Stimulated activated CD4-positive, alpha-beta T cell treated with anti-CD3 and anti-CD28 coated beads, Interleukin-2, amount 100 ng/mL, for 4 hours (primary cell): ENCODE data around the gene CHTOP.

Source experiments
- DNase-seq: peaks from one replicate; pipeline ENCODE4 v3.0.0-alpha.2; 2020; ENCODE audit warnings: low read depth

Gene CHTOP

DNA sequence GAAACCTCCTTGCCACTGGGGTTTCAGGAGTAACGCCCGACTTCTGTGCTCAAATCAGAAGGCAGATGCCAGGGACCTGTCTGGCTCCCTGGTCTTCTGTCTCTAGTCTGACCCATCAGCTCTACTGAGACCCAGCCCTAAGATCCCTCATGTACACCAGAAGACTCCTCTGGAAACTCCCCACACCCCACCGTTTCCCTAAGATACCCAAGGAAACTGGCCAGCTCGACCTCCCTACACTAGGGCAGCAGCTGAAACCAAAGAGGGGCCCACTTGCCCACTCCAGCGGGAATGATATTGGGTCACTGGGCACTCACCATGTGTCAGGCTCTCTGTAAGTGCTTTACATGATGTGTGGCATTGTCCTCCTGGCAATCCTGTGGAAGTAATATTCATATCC is 20.5 kb upstream of the CHTOP start:
- no peak for DNase-seq

DNA sequence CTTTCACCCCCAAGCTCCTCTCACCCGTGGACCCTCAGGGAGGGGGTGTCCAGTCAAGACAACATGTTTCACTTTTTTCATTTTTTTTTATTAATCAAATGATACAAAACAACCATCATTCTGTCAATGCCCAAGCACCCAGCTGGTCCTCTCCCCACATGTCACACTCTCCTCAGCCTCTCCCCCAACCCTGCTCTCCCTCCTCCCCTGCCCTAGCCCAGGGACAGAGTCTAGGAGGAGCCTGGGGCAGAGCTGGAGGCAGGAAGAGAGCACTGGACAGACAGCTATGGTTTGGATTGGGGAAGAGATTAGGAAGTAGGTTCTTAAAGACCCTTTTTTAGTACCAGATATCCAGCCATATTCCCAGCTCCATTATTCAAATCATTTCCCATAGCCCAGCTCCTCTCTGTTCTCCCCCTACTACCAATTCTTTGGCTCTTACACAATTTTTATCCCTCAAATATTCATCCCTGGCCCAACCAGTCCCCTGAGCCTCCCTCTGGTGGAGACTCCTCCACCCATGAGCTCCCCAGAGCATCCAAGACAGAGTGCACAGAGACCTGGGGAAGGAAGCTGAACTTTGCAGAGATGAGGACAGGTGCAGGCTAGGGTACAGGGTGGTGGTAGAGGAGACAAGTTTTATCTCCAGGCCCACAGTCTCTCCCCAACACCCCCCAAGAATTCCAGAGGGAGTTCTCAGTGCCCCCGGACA is 19.5 kb upstream of the CHTOP start:
- no peak for DNase-seq

DNA sequence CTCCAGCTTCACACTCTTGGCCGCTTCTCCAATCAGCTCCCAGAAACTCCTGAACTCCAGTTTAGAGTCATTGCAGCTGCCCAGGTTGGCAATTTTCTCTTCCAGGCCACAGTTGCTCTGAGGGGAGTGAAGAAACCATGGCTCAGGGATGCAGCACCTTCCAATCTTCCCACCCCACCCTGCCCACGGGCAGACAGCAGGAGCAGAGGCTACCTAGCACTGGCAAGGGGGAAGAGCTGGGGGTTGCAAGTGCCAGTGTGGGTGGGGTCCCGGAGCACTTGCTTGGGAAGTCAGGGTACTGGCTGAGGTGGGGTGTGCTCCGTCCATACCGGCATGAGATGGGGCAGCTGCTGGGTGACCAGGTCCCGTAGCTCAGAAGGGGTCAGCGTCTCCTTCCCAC is 19.0 kb upstream of the CHTOP start:
- DNase-seq: no peak

DNA sequence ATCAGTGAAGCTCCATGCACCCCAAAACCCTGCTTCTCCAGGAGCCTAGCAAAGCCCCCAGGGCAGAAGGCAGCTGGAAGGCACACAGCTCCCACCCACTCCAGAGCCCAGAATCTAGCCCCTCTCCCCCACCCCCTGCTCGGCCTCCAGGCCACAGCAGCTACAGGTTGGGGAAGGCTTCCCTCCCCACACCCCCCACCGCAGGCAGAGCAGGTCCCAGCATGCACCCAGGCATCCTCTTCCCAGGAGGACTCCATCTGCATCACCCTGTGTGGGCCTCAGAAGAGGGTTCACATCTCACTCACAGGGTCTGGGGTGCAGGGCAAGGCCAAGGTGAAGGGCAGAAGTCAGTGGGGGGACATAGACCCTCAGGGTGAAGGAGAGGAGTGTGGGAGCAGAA is 18.5 kb upstream of the CHTOP start:
- no peak for DNase-seq

DNA sequence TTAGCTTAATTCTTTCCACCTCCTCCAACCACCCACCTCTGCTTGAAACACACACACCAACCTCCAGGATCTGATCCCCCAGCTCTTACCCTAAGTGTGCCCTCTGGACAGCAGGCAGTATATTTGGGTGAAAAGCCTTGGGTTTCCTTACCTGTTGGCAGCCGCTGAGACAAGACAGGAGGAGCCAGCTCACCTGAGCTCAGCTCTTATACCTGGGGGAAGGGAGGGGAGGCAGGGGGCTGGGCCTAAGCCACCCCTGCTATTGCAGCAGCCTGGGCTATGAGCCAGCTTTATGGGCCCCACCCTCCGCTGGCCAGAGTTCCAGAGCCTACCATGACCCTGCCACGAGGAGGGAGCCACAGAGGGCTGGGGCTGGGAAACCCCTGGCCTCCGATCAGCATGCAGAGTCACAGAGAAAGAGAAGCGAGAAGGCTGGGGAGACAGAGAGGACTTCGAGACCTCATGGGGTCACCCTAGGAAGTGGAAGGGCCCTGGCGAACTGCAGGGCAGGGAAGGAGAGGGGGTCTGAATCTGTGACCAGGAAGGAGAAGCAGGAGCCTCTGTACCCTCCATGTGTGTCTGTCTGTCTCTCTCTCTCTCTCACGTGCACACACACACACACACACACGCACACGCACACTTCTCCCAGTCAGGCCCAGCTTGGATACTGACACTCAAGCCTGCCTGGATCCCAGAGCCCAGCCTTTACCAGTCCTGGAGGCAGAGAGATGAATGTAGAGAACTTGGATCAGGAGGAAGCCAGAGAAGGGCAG is 17.5 kb upstream of the CHTOP start, which contains the start of gene S100A14:
TSS of gene S100A14 (minus strand) at position 182 of the 773 bp plus-strand sequence. CDS start 467 bp downstream, outside the sequence.
- DNase-seq: no peak

DNA sequence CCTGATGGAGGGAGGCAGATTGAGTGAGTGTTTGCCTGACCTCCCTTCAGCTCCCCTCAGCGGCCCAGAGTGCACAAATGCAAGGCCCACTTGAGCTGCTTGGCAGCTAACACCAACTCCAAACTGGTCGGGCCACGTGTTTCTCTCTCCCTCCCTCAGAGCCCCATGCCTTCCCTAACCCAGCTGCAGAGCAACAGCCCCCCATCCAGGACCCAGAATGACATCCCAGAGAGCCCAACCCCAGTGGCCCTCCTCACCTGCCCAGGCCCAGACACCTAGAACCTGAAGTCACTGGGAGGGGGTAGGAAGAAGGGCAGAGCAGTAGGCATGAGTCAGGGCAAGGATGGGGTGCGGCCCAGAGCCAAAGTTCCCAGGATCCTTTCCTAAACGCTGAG is 17.0 kb upstream of the CHTOP start:
- no peak for DNase-seq

DNA sequence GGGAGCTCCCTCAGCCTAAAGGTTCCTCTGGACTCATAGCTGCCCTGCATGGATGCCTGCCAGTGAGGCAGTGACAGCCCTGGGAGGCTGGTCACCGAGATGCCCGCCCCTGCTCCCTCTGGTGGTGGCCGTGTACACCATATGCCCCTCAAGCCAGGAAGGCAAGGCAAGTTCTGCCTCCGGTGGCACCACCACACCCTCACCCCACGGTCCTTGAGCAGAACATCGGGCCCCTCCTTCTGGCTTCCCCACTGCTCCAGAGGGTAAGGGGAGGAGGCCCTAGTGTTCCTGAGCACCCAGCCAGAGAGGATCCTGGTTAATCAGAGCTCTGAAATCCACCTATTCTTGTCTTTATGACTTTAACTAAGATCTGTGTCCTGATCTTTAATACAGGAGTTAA is 16.2 kb upstream of the CHTOP start:
- DNase-seq: no peak

DNA sequence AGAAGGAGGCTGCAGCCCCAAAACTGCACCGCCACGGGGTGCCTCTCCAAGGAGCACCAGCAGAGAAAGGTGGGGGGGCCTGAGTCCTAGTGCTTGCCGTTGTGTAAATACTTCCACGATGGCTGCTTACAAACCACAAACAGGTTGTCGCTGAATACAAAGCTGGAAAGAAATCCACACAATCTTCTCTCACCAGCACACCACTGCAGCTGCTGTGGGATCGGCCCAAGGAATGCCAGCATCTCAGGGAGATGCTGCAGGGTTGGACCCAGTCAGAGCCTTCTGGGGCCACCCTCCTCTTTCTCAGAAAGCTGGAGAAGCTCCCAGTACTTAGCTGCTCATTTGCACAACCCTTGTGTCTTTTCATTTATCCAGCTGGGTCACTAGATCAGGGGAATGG is 14.7 kb upstream of the CHTOP start:
- DNase-seq: no peak

DNA sequence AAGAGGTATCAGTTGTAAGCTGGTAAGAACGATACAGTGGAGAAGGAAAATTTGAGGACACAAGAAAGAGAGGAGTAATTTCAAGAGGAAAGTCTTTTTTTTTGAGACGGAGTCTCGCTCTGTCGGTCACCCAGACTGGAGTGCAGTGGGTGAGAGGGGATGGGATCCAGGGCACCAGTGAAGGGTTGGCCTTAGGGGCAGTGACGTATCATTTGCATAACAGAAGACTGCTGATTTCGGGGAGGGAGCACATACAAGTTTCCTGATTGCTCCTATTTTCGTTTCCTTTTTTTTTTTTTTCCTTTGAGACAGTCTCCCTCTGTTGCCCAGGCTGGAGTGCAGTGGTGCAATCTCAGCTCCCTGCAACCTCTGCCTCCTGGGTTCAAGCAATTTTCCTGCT is 10.8 kb upstream of the CHTOP start:
- no peak for DNase-seq

DNA sequence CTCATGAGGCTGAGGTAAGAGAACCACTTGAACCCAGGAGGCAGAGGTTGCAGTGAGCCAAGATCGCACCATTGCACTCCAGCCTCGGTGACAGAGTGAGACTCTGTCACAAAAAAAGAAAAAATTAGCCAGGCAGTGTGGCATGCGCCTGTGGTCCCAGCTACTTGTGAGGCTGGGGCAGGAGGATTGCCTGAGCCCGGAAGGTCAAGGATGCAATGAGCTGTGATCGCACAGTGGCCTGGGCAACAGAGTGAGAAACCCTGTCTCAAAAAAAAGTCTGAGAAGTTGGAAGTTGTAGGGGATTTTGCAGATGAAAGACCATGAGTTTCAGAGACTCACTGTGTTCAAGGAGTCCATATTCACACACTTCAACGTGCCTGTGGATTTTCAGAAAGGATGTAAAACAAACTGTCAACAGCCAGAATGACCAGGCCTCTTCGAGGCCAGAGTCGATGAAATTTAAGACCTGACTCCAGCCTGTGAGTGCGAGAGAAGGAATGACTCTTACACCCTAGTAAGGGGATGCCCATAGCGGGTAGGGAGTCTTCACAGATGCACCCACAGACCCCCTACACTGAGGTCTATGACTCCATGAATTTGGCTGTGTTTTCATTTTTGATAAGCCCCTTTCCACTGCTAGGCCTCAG is 8.8 kb upstream of the CHTOP start:
- no peak for DNase-seq

DNA sequence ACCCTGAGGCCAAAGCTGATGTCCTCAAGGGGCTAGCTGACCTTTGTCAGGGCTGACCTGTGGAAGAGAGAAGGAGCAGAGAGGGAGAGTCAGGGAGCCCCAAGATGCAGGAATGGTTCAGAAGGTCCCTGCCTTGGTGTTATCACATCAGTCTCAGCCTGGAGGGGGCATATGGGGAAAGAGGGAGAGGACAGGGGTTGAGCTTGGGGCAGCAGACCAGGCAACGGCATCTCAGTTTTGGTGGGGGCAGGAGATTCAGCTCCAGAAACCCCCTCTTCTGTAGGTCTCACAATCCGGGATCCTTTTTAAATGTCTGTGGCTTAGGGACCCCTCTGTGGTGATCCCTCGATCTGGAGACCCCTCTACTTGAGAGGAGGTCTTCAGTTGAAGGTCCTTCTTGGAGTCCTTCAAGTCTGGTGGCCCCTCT is 7.4 kb upstream of the CHTOP start:
- DNase-seq: no peak

DNA sequence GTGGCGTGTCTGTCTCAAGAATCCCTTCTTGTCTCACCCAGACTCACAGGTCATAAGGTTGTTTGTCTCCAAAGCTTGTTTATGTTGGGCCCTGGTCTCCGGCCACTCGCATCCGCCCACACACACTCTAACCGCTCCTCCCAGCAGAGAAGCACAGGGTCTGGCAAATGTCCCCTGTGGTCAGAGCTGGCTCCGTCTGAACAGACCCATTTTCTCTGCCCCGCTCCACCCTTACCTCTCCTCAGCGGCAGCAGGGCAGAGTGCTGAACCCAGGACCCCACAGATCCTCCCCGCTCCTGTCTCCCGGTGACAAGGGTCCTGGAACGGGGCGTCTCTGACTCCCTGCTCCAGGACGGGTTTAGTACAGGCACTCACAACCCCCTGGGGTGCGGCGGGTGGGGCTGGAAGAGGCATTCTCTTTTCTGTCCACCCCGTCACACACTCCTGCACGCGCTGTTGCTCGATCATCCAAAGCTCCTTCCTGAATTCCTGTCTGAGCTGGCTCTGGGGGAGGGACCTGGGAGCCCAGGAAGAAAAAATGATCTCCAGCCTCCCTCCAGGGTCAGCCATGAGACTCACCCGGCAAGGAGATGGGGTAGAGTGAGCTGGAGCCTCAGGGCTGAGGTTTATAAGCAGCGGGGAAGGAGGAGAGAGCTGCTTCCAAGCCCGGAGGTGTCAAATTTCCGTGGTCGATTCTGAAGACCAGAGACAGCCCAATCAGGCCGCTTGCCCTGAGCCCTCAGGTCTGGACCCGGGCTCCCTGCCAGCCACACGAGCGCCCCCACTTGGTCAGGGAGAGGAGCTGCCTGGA is 6.8 kb upstream of the CHTOP start, which contains the start of gene S100A13:
TSS of gene S100A13 (minus strand) at position 602 of the 811 bp plus-strand sequence. CDS start 1,033 bp downstream, outside the sequence.
- no peak for DNase-seq

DNA sequence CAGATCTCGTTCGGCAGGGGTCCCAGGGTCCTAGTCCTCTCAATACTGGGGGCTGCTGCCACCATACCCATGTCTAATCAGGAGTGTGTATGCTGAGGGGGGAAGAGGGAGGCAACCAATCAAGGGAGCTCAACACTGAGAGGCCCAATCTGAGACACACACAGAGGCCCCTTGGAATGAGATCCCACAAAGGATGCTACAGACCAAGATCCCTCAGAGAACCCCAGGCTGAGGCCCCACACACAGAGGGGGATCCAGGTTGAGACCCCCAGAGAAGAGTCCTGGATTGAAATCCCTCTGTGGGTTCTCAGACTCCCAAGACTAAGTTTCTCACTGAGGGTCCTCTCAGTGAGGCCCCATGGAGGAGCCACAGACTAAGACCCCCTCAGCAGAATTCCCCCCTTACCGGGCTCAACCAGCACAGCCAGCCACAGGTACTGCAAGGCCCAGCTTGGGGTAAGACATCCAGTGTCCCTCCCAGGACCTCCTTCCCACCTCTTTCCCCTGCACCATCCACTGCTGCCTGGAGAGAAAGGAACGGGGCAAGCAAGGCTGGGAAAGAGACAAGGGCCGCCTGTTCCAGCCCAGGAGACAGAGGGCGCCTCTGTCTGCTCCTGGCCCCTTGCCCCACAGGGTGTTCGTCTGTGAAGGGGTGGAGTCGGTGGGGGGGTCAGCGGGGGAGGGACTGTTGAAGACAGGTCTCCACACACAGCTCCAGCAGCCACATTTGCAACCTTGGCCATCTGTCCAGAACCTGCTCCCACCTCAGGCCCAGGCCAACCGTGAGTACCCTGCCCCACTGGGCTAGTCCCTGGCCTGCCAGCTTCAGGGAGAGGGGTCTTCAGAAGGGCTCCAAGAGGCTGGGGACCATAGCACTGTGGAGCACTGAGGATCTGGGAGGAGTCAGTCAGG is 5.9 kb upstream of the CHTOP start, which contains the start of gene S100A1:
TSS of gene S100A1 (plus strand) at position 720 of the 912 bp plus-strand sequence. CDS start 2,088 bp downstream, outside the sequence.
- DNase-seq: no peak

DNA sequence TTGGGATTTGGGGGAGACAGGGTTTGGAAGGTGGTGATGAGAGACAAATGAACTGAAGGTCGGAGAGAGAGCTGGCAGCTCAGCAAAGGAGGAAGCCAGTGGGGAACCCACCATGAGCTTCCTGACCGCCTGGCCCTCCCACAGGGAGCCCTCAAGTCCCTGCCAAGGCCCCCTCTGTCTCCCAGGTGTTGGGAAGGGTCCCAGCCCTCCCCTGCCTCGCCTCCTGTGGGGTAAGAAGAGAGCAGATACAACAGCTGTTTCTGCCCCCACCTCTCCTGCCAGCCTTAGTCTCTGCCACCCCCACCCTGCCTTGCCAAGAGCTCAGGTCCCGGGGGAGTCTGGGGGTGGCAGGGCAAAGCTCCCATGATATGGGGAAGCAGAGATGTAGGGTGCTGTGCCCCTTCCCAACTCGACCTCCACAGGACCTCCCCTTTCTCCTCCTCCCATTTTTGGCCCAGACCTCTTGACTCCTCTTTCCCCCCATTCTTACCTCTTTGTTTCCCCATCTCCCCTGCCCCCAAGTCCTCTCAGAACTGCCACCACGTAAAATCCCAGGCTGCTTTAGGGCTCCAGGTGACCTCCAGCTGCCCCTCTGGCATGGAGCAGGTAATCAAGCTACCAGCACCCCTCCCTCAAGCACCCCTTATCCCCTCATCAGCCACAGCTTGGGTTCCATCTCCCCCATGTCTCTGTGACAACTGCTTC is 5.1 kb upstream of the CHTOP start:
- no peak for DNase-seq

DNA sequence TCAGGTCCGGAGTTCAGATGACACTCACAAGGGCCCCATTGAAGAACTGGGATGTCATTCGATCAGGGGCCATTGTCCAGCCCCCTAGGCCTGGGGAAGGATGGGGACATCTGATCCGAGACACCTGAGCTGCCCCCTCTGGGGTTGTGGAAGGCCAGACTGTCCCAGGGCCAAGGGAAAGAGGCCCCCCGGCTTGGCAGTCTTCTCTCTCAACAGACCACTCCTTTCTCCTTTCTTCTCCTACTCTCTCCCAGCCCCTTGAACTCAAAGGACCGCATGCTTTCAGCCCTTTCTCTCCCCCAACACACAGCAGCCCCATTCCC is 4.6 kb upstream of the CHTOP start:
- no peak for DNase-seq

DNA sequence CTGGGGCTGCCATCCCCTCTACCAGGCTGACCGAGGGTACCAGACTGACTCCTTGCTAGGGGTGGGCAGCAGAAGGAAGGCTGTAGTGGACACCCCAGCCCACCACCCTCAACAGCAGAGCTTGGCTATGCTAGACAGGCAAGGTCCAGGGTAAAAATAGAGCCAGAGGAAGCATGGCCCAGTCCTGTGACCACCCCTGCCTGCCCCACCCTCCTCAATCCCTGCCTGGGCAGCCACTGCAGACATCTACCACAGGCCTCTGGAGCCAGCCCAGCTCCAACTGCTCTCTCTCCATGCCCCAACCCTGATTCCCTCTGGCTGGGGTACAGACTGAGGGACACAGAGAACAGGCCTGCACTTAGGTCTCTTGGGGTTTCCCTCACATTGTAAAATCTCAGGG is 3.9 kb upstream of the CHTOP start:
- no peak for DNase-seq

DNA sequence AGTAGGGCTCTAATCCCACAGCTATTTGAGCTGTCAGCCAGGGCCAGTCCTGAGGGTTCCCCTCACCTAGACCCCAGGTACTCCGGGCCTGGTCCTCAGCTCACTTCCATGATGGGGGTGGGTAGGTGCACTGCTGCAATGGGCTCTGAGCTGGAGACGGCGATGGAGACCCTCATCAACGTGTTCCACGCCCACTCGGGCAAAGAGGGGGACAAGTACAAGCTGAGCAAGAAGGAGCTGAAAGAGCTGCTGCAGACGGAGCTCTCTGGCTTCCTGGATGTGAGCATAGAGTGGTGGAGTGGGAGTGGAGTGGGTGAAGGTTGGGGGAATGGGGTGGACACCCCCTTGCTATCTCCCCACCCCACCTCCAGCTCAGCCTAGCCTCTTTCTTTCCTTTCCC is 3.5 kb upstream of the CHTOP start:
- DNase-seq: no peak

DNA sequence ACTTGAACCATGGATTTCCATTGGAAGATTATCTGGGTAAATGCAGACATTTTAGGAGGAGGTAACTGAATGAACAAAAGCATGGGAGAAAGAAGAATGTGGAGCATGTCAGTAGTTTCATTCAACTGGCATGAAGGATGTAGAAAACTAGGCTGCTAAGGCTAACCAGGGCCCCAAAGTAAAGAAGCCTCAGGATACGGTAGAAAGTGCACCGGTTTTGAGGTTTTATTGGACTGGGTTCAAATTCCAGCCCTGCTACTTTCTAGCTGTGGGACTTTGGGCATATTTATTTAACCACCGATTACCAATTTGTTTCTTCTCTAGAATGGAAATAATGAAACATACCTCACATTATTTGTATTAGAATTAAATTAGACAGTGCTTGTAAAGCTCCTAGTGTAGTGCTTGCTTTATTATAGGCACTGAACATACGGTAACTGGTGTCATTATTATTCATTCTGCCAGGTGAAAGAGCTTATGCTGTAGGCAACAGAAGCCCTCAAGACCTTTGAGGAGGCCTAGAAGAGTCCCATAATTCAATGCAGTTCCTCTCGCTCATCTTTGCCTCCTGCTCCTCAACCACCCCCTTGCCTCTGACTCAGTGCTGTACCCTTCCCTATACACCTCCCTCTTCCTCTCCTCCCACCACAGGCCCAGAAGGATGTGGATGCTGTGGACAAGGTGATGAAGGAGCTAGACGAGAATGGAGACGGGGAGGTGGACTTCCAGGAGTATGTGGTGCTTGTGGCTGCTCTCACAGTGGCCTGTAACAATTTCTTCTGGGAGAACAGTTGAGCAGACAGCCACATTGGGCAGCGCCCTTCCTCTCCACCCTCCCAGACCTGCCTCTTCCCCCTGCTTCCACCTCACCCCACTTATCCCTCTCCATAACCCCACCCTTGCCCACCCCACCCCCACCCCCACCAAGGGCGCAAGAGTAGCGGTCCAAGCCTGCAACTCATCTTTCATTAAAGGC is 2.5 kb upstream of the CHTOP start:
- DNase-seq: no peak

DNA sequence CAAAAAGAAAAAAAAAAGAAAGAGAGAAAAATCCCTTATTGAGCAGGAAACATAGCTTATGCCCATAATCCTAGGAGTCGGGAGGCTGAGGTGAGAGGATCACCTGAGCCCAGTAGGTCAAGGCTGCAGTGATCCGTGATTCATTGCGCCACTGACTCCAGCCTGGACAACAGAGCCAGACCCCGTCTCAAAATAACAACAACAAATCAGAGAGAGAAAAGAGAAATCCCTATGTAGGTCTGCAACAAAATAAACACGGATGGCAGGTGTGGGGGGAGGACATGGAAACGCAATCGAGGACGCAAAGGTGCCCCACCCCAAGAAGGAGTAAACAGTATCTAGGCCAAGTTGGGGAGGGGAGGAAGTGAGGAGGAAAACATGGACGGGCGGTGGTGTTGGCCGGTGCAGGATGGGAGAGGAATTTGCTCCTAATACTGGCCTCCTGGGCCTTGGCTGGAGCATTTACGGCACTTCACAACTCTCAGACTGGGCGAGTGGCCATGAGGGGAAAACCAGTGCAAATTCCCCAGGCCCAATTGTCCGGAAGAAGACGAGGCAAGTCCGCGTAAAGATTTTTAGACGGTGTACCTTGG is 609 bp upstream of the CHTOP start:
- no peak for DNase-seq
